Neural progenitor cell (in vitro differentiated cells): ENCODE results near the gene TMEM109. TPM values are rescaled to one million over a fixed set of nuclear protein-coding genes. Genes with fewer than 3 reads are reported as not detected.
A peak's percentile ranks its signal among the peaks of the same experiment; 100 is the strongest.

Experiments
- DNase-seq: peaks from one replicate; pipeline ENCODE4 v3.0.0-alpha.2; 2016; ENCODE audit warnings: low spot score
- H2AFZ ChIP-seq: fragments of 200-600 bp; sonication (generic); replicated peaks from 2 replicates; pipeline ENCODE4 v1.6.1; 2016; ENCODE audit warnings: antibody characterized with exemption
- H3F3A ChIP-seq: fragments of 200-600 bp; sonication (generic); 2 replicates; pipeline ENCODE4 v1.6.1; 2016; ENCODE audit warnings: antibody characterized with exemption, low read depth
- H3K27ac ChIP-seq: fragments of 200-600 bp; sonication (generic); 2 replicates; pipeline ENCODE4 v1.5.1; 2016; ENCODE audit warnings: mild to moderate bottlenecking
- H3K27me3 ChIP-seq: fragments of 200-600 bp; sonication (generic); 2 replicates; pipeline ENCODE4 v1.6.1; 2016; ENCODE audit warnings: mild to moderate bottlenecking, moderate library complexity
- H3K36me3 ChIP-seq: fragments of 200-600 bp; sonication (generic); 2 replicates; pipeline ENCODE4 v1.5.1; 2016
- H3K4me1 ChIP-seq: fragments of 200-600 bp; sonication (generic); 2 replicates; pipeline ENCODE4 v1.6.1; 2016; ENCODE audit warnings: mixed run types
- H3K4me2 ChIP-seq: fragments of 200-600 bp; sonication (generic); 2 replicates; pipeline ENCODE4 v1.6.1; 2016
- H3K4me3 ChIP-seq: fragments of 200-600 bp; sonication (generic); 2 replicates; pipeline ENCODE4 v1.5.1; 2016
- H3K79me2 ChIP-seq: fragments of 200-600 bp; sonication (generic); 2 replicates; pipeline ENCODE4 v1.6.1; 2016; ENCODE audit warnings: low read depth
- H3K9ac ChIP-seq: fragments of 200-600 bp; sonication (generic); 2 replicates; pipeline ENCODE4 v1.6.1; 2016
- H3K9me3 ChIP-seq: fragments of 200-600 bp; sonication (generic); 2 replicates; pipeline ENCODE4 v1.5.1; 2016; ENCODE audit warnings: low read depth
- H4K20me1 ChIP-seq: fragments of 200-600 bp; sonication (generic); 2 replicates; pipeline ENCODE4 v1.6.1; 2016; ENCODE audit warnings: low read depth
- H3K27ac Mint-ChIP-seq: 3 replicates; pipeline ENCODE4 v1.8.0; 2021; ENCODE audit warnings: mixed read lengths
- H3K27me3 Mint-ChIP-seq: 2 replicates; pipeline ENCODE4 v1.8.0; 2022; ENCODE audit warnings: low read depth, mild to moderate bottlenecking, inconsistent platforms, moderate library complexity, mixed read lengths; ENCODE audit not compliant: insufficient read depth
- H3K36me3 Mint-ChIP-seq: 3 replicates; pipeline ENCODE4 v1.8.0; 2021; ENCODE audit warnings: mixed read lengths
- H3K4me1 Mint-ChIP-seq: 3 replicates; pipeline ENCODE4 v1.8.0; 2021; ENCODE audit warnings: mixed read lengths
- H3K4me3 Mint-ChIP-seq: 3 replicates; pipeline ENCODE4 v1.8.0; 2021; ENCODE audit warnings: mild to moderate bottlenecking, moderate library complexity, mixed read lengths
- H3K9me3 Mint-ChIP-seq: 3 replicates; pipeline ENCODE4 v1.8.0; 2020; ENCODE audit warnings: mixed read lengths
- CTCF ChIP-seq: fragments of 200-600 bp; sonication (generic); IDR thresholded peaks from 2 replicates; pipeline ENCODE4 v1.5.1; 2017; ENCODE audit warnings: antibody characterized with exemption, mild to moderate bottlenecking
- EZH2 ChIP-seq: fragments of 200-600 bp; sonication (generic); IDR thresholded peaks from 2 replicates; pipeline ENCODE4 v1.6.1; 2017; ENCODE audit warnings: antibody characterized with exemption, mild to moderate bottlenecking, moderate library complexity
- EZH2phosphoT487 ChIP-seq: fragments of 200-600 bp; sonication (generic); IDR thresholded peaks from 2 replicates; pipeline ENCODE4 v1.6.1; 2017; ENCODE audit warnings: antibody characterized with exemption
- total RNA-seq: library from RNA; depleted of rRNA; stranded (reverse); fragments of >200 nt; gene quantifications from 2 replicates; pipeline ENCODE4 v1.2.3, GENCODE V29; 2015; ENCODE audit warnings: low replicate concordance

TMEM109 gene
- total RNA-seq, 1 donor from 2014 or later = 22.4 TPM

GRCh38 chr11:60941371-60942119 is 27.6 kb downstream of the TMEM109 start:
- Histone ChIP-seq H3K4me1 (no peaks in the 10 kb centered on the region), H3K4me2 (no peak overlapping the region), H3K79me2 (no peaks in the 10 kb centered on the region), H4K20me1 (no peaks in the 10 kb centered on the region), H3K4me3 (no peak overlapping the region), H3K36me3 (no peaks in the 10 kb centered on the region), H3K27ac (no peak overlapping the region), H3K9me3 (no peaks in the 10 kb centered on the region), H3K9ac (no peak overlapping the region), H3F3A (no peaks in the 10 kb centered on the region), H3K27me3 (no peaks in the 10 kb centered on the region), H2AFZ (no peak overlapping the region)
- Mint-ChIP-seq H3K4me3 (no peak overlapping the region), H3K27ac (no peak overlapping the region), H3K9me3 (no peaks in the 10 kb centered on the region), H3K27me3 (peaks cover 10% of the 10 kb centered on the region), H3K4me1 (peaks cover 16% of the 10 kb centered on the region), H3K36me3 (peaks cover 3% of the 10 kb centered on the region)
- TF ChIP-seq EZH2phosphoT487 (no peak), EZH2 (no peak), CTCF (no peak)
- DNase-seq = no peak

- H3F3A ChIP-seq = no peaks in the 10 kb centered on the region
- Mint-ChIP-seq H3K4me1 (peaks cover 16% of the 10 kb centered on the region), H3K27me3 (peaks cover 7% of the 10 kb centered on the region), H3K9me3 (no peaks in the 10 kb centered on the region), H3K27ac (no peak overlapping the region), H3K4me3 (no peak overlapping the region), H3K36me3 (peaks cover under 1% of the 10 kb centered on the region)
- H3K27me3 ChIP-seq = no peaks in the 10 kb centered on the region
- H3K9me3 ChIP-seq = no peaks in the 10 kb centered on the region
- no peak overlapping the region for H3K4me2 ChIP-seq
- H3K79me2 ChIP-seq = no peaks in the 10 kb centered on the region
- H3K4me3 ChIP-seq = no peak overlapping the region
- no peak overlapping the region for H3K9ac ChIP-seq
- no peak overlapping the region for H3K27ac ChIP-seq
- no peaks in the 10 kb centered on the region for H3K36me3 ChIP-seq
- no peak for DNase-seq
- no peak for TF ChIP-seq EZH2
- no peak for TF ChIP-seq EZH2phosphoT487
- TF ChIP-seq CTCF = no peak
- H4K20me1 ChIP-seq = no peaks in the 10 kb centered on the region
- no peaks in the 10 kb centered on the region for H3K4me1 ChIP-seq
- no peak overlapping the region for H2AFZ ChIP-seq
Measured at GRCh38 chr11:60942219-60942618, 28.3 kb downstream of the TMEM109 start.

GRCh38 chr11:60942970-60943565 is 29.1 kb downstream of the TMEM109 start:
- peaks cover 22% of the 10 kb centered on the region for H3K4me1 Mint-ChIP-seq
- Histone ChIP-seq H3K4me3 (no peak overlapping the region), H3K27me3 (no peaks in the 10 kb centered on the region), H3K9me3 (no peaks in the 10 kb centered on the region), H3F3A (no peaks in the 10 kb centered on the region), H3K27ac (no peak overlapping the region), H4K20me1 (no peaks in the 10 kb centered on the region), H3K36me3 (no peaks in the 10 kb centered on the region), H3K4me2 (no peak overlapping the region), H3K79me2 (no peaks in the 10 kb centered on the region), H3K4me1 (peaks cover 7% of the 10 kb centered on the region), H3K9ac (no peak overlapping the region), H2AFZ (no peak overlapping the region)
- H3K4me3 Mint-ChIP-seq = no peak overlapping the region
- H3K27ac Mint-ChIP-seq = peak overlapping the region; percentile 60
- TF ChIP-seq EZH2phosphoT487 = no peak
- H3K36me3 Mint-ChIP-seq = no peaks in the 10 kb centered on the region
- peaks cover 9% of the 10 kb centered on the region for H3K27me3 Mint-ChIP-seq
- no peak for DNase-seq
- H3K9me3 Mint-ChIP-seq = no peaks in the 10 kb centered on the region
